GM11168 (cell line): Measurements from ENCODE around the gene MAPKBP1.

Experiments
- in situ Hi-C: fragments of 300-500 bp; cut with MboI; formaldehyde crosslinking; loops from one replicate; pipeline ENCODE4 v1.12.0; 2022; ENCODE audit warnings: low sequenced_read_pairs; ENCODE audit not compliant: unreplicated experiment

Gene MAPKBP1

DNA sequence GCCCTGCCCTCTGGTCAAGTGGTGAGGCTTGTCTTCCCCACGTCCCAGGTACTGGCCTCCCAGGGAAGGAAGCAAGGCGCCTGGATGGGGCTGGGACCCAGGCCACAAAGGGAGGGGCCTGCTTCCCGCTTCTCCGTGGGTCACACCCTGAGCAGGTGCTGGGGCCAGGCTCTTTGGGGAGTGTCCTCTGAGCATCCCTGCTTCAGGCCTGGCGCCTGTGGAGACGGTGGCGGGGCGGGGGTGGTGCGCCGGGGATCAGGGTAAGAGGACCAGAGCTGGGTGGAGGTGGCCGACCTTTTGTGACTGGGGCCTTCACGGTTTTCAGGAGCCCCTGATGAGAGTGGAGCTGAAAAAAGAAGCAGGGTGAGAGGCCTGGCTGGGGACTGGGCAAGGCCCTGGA, 67.9 kb downstream of the MAPKBP1 start:
- in situ Hi-C loops = no loop called here

DNA sequence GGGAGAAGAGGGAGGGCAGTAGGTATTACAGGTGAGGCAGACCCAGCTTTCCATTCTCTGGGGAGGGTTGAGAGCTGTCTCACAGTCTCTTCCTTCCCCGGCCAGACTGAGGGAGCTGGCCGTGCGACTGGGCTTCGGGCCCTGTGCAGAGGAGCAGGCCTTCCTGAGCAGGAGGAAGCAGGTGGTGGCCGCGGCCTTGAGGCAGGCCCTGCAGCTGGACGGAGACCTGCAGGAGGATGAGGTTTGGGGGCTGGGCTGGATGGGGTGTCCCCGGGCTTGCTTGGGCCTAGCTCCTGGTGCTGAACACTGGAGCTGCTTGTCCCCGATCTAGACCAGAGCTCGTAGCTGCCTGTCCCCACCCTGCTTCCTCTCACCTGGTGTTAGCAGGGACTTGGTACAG, 69.3 kb downstream of the MAPKBP1 start:
- in situ Hi-C loops = no loop called here

DNA sequence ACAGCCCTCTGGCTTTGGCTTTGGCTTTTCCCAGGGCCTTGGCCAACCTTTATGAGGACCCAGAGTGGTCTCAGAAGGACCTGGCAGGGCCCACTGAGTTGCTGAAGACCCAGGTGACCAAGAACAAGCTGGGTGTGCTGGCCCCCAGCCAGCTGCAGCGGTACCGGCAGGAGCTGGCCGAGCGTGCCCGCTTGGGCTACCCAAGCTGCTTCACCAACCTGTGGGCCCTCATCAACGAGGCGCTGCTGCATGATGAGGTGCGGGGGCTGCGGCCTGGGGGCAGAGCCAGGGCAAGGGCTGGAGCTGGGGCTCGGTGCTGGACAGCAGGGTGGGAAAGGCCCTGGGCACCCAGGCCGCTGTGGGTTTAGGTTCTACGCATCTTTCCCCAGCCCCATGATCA, 70.5 kb downstream of the MAPKBP1 start:
- in situ Hi-C loops = no loop called here

- in situ Hi-C loops = no loop called here
Observed at GRCh38 chr15:41847206-41847605, 72.9 kb downstream of the MAPKBP1 start.

GRCh38 chr15:41847981-41848380, 73.7 kb downstream of the MAPKBP1 start:
- in situ Hi-C loops = no loop called here

DNA sequence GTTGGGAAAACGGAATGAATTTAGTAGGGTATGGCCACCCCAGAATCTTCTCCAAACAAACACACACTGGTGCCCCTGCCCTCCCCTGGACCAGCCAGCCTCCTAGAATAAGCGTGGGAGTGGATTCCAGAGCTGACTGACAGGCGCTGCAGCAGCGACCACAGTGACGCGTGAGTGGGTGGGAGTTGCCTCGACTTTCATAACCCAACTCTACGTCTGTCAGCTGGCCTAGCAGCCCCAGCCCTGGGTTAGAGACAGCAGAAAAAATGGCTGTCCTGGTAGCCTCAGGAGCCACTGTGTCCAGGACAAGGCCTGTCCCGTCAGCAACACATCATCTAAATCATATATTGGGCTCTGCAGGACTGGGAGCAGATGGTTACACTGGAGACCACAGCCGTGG, 74.3 kb downstream of the MAPKBP1 start:
- in situ Hi-C loops = no loop called here

- in situ Hi-C loops = no loop called here
Observed at GRCh38 chr15:41849204-41849603, 74.9 kb downstream of the MAPKBP1 start.

DNA sequence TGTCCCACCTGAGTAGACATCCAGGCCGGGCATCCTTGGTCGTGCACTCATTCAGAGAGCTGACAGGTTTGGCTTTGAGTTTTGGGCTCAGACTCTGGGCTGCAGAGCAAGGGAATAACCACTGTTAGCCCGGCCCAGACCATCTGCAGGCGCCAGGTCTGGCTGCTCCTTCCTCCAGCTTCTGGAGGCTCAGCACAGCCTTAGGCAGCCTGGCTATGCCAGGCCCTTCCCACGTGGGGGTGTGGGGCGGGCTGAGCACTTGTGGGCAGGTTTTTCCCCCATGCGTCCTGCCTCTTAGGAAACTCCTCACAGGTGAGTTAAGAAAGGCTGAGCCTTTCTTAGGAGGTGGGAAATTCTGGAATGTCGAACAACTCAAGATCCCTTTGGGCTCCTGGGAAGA, 75.6 kb downstream of the MAPKBP1 start:
- in situ Hi-C loops = no loop called here

DNA sequence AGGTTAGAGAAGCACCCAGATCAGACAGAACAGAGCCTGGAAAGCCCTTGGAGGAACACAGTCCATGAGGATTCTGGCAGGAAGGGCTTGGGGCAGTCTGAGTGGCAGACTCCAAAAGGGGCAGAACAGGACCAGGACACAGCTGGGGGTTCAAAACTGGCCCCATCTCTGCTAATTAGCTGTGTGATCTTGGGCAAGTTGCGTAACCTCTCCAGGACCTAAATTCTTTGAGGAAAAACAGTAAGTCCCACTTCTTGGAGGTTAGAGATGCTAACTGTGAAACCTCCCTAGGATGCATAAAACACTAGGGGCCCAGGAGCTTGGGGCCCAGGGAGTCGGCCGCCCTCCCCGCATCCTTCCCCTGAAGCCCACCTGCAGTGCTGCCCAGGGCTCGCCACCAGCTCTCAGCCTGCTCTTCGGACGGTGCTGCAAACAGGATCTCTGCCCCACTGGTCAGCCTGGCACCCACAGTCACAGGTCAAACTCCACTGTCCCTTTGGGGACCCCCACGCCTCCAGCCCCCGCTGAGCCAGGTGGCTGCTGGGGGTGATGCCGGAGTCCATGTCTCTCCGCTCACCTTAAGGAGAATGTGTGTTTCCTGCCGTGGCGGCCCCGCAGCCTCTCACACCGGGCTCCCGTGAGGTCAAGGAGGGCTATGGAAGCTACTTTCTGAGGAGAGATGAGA, 76.3 kb downstream of the MAPKBP1 start:
- in situ Hi-C loops = no loop called here

GRCh38 chr15:41851167-41851523, 76.9 kb downstream of the MAPKBP1 start:
- in situ Hi-C loops = no loop called here

- in situ Hi-C loops = no loop called here
Observed at GRCh38 chr15:41851755-41852370, 77.6 kb downstream of the MAPKBP1 start.

DNA sequence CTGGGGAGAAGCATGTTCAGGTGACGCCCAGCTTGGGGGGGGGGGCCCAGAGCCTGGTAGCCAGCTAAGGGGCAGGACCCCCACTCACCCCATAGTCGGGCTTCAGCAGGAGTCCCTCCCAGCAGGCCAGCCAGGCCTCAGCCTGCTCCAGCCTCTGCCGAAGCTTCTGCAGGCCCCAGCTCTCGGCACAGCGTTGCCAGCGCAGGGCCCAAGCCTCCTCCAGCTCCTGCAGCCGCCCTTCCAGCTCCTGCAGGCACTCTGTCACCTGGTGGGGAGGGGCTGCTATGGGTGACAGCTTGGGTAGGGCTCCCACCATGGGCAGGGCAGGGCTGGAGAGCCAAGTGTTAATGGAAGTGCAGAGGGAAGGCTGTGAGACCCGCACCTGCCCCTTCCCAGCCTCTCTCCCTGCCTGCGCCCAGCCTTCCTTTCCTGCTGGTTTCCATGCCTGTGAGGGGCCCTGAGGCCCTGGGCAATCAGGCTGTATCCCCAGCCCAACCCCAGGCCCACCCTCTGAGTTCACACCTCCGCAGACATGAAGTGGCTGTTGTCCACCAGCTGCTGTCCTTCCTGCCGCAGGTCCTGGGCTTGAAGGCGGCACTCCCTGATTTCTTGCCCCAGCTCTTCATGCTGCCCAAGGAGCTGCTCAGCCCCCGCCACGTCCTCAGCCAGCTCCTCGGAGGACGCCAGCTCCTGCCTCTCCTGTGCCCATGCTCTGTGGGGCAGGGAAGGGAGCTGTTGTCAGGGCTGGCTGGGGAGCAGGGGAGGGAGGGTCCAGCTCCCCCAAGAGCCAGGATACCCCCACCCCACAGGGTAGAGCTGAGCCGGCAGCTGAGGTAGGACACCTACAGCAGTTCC, 78.7 kb downstream of the MAPKBP1 start:
- in situ Hi-C loops = no loop called here

DNA sequence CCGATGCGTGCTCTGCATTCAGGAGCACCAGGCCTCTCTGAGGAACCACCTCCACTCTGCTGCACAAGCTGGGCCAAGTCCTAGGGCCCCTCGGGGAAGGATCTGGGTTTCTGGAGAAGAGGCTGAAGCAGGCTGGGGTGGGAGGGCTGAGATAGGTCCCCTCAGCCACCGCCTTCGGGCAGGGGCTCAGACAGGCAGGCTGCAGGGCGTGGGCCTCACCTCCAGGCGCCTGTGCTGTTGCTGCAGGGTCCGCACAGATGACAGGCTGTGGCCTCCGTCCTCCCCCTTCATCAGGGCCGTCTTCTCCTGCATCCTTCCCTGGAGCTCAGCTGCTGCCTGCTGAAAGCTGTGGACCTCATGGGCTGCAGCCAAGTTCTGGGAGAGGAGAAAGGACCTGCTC, 79.5 kb downstream of the MAPKBP1 start:
- in situ Hi-C loops = no loop called here

- in situ Hi-C loops = no loop called here
Observed at GRCh38 chr15:41854443-41854842, 80.2 kb downstream of the MAPKBP1 start.

DNA sequence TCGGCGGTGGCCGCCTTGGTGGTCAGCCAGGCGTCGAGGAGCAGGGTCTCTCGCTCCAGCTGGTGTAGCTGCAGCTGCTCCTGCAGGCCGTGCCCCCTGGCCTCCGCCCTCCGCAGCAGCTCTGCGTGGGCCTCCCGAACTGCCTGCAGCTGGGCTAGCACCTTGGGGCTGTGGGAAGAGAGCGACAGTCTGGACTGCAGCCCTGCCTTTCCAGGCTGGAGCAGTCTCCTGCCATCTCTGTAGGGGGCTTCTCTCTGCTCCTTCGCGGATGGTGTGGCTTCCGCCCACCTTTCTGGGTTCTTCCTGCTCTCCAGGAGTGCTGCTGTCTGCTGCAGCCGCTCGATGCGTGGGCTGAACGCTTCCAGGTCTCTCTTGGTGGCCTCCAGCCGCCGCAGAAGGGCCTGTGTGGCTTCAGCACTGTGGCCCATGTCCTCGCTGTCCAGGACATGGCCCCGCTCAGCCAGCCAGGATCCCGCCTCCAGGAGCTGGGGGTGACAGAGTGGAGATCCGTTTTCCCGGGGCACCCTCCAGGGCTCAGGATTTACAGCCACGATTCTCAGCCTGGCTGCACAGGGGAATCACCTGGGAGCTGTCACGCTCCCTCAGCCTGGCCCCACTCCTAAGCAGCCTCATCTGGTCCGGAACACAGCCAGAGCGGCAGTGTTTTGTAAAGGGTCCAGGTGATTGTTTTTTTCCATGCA, 81.1 kb downstream of the MAPKBP1 start:
- in situ Hi-C loops = no loop called here

GRCh38 chr15:41856262-41856661, 82.0 kb downstream of the MAPKBP1 start:
- in situ Hi-C loops = no loop called here

DNA sequence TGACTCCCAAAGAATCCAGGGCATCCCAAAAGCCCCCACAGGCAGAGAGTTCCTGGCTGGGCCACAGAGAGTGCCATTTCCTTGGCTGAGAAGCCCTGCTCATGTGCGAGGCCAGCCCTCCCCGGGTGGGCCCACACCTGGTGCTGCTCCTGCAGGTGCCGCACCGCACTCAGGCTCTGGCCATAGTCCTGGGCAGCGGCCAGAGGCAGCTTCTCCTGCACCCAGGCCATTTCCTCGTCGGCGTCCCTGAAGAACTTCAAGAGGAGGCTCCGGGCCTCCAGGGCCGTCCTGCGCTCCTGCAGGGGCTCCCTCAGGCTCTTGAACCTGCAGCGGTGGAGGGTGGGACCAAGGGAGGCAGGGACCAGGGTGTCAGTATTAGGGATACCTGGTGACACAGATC, 82.4 kb downstream of the MAPKBP1 start:
- in situ Hi-C loops = no loop called here

GRCh38 chr15:41857316-41857715, 83.0 kb downstream of the MAPKBP1 start:
- in situ Hi-C loops = no loop called here

- in situ Hi-C loops = no loop called here
Observed at GRCh38 chr15:41858756-41859155, 84.5 kb downstream of the MAPKBP1 start.

DNA sequence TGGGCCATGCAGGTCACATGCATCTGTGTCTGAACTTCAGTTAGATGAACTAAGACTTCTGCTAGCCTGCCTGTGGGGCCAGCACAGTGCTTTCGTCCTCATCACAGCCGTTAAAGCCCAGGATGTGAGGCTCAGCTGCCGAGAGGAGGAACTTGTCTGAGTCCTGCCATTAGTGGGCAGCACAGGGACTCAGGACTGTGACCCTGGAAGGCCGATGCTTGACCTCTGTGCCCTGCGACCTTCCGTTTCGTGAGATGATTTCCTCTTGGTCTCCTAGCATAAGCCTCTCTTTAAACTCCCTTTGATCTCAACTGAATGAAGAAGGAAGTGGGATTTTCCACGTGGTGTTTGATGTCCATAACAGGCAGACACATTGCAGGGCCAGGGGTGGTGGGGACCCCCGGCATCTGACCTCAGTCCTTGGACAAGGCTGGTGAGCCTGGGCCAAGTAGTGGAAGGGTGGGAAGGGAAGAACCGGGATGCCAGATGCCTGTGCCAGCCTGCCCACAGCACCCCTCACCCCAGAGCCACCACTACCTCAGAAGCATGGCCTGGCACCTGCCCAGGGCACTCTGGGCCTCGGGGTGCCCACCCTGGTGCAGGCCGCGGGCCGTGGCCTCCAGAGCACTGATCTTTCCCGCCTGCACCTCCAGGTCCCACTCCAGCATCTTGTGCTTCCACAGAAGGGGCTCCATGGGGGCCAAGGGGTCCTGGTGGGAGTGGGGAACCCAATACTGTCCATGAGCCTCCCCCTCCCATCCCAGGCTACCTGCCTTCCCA, 86.0 kb downstream of the MAPKBP1 start:
- in situ Hi-C loops = no loop called here
